GM21515 (cell line): ENCODE data around the gene RNF227.

ENCODE experiments used
- ATAC-seq: cut with Tn5 transposase; IDR thresholded peaks from one replicate; pipeline ENCODE4 v1.9.1; 2021; ENCODE audit not compliant: unreplicated experiment

The RNF227 gene

GRCh38 chr17:7889166-7889955, 26.7 kb downstream of the RNF227 start:
- ATAC-seq: no peak

GRCh38 chr17:7888184-7888920, 27.7 kb downstream of the RNF227 start, which contains the start of gene CHD3:
CHD3 (plus strand) TSS chr17:7888789; CDS start chr17:7889001, 212 bp downstream.
- no peak for ATAC-seq

GRCh38 chr17:7887482-7888183, 28.5 kb downstream of the RNF227 start:
- ATAC-seq: no peak

GRCh38 chr17:7887038-7887481, 29.0 kb downstream of the RNF227 start:
- ATAC-seq: no peak

GRCh38 chr17:7886227-7887037, 29.7 kb downstream of the RNF227 start:
- ATAC-seq: no peak

GRCh38 chr17:7885367-7886226, 30.5 kb downstream of the RNF227 start:
- ATAC-seq: no peak

GRCh38 chr17:7884581-7885366, 31.3 kb downstream of the RNF227 start:
- ATAC-seq: no peak

- no peak for ATAC-seq
These were observed 32.2 kb downstream of the RNF227 start for GRCh38 chr17:7883781-7884386.

GRCh38 chr17:7882629-7883028, 33.5 kb downstream of the RNF227 start:
- ATAC-seq: no peak

- no peak for ATAC-seq
These were observed 34.0 kb downstream of the RNF227 start for GRCh38 chr17:7882068-7882467.

GRCh38 chr17:7881276-7882054, 34.6 kb downstream of the RNF227 start:
- ATAC-seq: no peak

- ATAC-seq: no peak
These were observed 35.8 kb downstream of the RNF227 start for GRCh38 chr17:7880076-7880868.

GRCh38 chr17:7878234-7878633, 37.9 kb downstream of the RNF227 start:
- no peak for ATAC-seq

- ATAC-seq: no peak
These were observed 40.2 kb downstream of the RNF227 start for GRCh38 chr17:7875804-7876370.

GRCh38 chr17:7873051-7873450, 43.0 kb downstream of the RNF227 start:
- no peak for ATAC-seq

GRCh38 chr17:7867881-7868329, 48.2 kb downstream of the RNF227 start:
- ATAC-seq: no peak
